GM23248 (cell line): Measurements from ENCODE around the gene OR5AC2. TPM values are rescaled to one million over a fixed set of nuclear protein-coding genes. Genes with fewer than 3 reads are reported as not detected.

ENCODE experiments used
- DNase-seq: peaks from one replicate; pipeline ENCODE4 v3.0.0-alpha.2; 2015
- H2AFZ ChIP-seq: fragments of 200-600 bp; sonication (generic); 2 replicates; pipeline ENCODE4 v1.6.1; 2016; ENCODE audit warnings: antibody characterized with exemption
- H3F3A ChIP-seq: fragments of 200-600 bp; sonication (generic); 2 replicates; pipeline ENCODE4 v1.6.1; 2016; ENCODE audit warnings: mild to moderate bottlenecking, antibody characterized with exemption, mixed run types; ENCODE audit not compliant: insufficient read depth
- H3K27ac ChIP-seq: fragments of 200-600 bp; sonication (generic); 2 replicates; pipeline ENCODE4 v1.5.1; 2016; ENCODE audit warnings: mild to moderate bottlenecking
- H3K27me3 ChIP-seq: fragments of 200-600 bp; sonication (generic); replicated peaks from 2 replicates; pipeline ENCODE4 v1.6.1; 2016; ENCODE audit warnings: mild to moderate bottlenecking; ENCODE audit not compliant: insufficient read depth
- H3K36me3 ChIP-seq: fragments of 200-600 bp; sonication (generic); 2 replicates; pipeline ENCODE4 v1.6.1; 2016; ENCODE audit warnings: low read depth, mild to moderate bottlenecking
- H3K4me1 ChIP-seq: fragments of 200-600 bp; sonication (generic); 2 replicates; pipeline ENCODE4 v1.6.1; 2016; ENCODE audit warnings: mild to moderate bottlenecking; ENCODE audit not compliant: insufficient read depth
- H3K4me2 ChIP-seq: fragments of 200-600 bp; sonication (generic); one replicate; pipeline ENCODE4 v1.6.1; 2016; ENCODE audit warnings: mild to moderate bottlenecking; ENCODE audit not compliant: unreplicated experiment
- H3K4me3 ChIP-seq: fragments of 200-600 bp; sonication (generic); 2 replicates; pipeline ENCODE4 v1.5.1; 2016; ENCODE audit warnings: mild to moderate bottlenecking
- H3K79me2 ChIP-seq: fragments of 200-600 bp; sonication (generic); 2 replicates; pipeline ENCODE4 v1.6.1; 2016; ENCODE audit warnings: mild to moderate bottlenecking; ENCODE audit not compliant: insufficient read depth
- H3K9ac ChIP-seq: fragments of 200-600 bp; sonication (generic); 2 replicates; pipeline ENCODE4 v1.6.1; 2016; ENCODE audit warnings: mild to moderate bottlenecking
- H3K9me2 ChIP-seq: fragments of 200-600 bp; sonication (generic); 2 replicates; pipeline ENCODE4 v1.6.1; 2016; ENCODE audit warnings: mixed run types, mild to moderate bottlenecking, moderate library complexity; ENCODE audit not compliant: insufficient read depth
- H3K9me3 ChIP-seq: fragments of 200-600 bp; sonication (generic); one replicate; pipeline ENCODE4 v1.6.1; 2017; ENCODE audit warnings: low read depth
- H4K20me1 ChIP-seq: fragments of 200-600 bp; sonication (generic); 2 replicates; pipeline ENCODE4 v1.6.0; 2016; ENCODE audit not compliant: insufficient read depth
- EZH2 ChIP-seq: fragments of 200-600 bp; sonication (generic); IDR thresholded peaks from 2 replicates; pipeline ENCODE4 v1.6.1; 2018; ENCODE audit warnings: antibody characterized with exemption, mild to moderate bottlenecking; ENCODE audit not compliant: insufficient read depth, poor library complexity, severe bottlenecking
- EZH2phosphoT487 ChIP-seq: fragments of 200-600 bp; sonication (generic); IDR thresholded peaks from 2 replicates; pipeline ENCODE4 v1.6.1; 2018; ENCODE audit warnings: antibody characterized with exemption, moderate library complexity, mild to moderate bottlenecking, low read depth; ENCODE audit not compliant: insufficient read depth
- WGBS, 2 experiments: methylation state at CpG; one replicate each; pipeline ENCODE4 v1.1.6; 2015 to 2017; ENCODE audit warnings: low lambda C conversion rate in 2 of 2, low coverage in 1 of 2; ENCODE audit errors: missing lambda C conversion rate in 2 of 2; 5-methylcytosine and 5-hydroxymethylcytosine counted together
- in situ Hi-C: fragments of 300-500 bp; cut with MboI; formaldehyde crosslinking; loops from 2 replicates; pipeline ENCODE4 v1.15.0; 2020
- polyA plus RNA-seq: library from polyadenylated mRNA; unstranded; fragments of >200 nt; fragmentation: Nextera tagmentation; extraction: Ambion mirVana; gene quantifications from 2 replicates; pipeline ENCODE4 v1.2.1, GENCODE V29; 2016
- total RNA-seq: library from RNA; depleted of rRNA; stranded (reverse); fragments of >200 nt; shearing (Covaris generic); gene quantifications from 2 replicates; pipeline ENCODE4 v1.2.3, GENCODE V29; 2014; rRNA removed

OR5AC2 gene, protein sequence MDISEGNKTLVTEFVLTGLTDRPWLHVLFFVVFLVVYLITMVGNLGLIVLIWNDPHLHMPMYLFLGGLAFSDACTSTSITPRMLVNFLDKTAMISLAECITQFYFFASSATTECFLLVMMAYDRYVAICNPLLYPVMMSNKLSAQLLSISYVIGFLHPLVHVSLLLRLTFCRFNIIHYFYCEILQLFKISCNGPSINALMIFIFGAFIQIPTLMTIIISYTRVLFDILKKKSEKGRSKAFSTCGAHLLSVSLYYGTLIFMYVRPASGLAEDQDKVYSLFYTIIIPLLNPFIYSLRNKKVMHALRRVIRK
- total RNA-seq = not detected in 2 replicates
- not detected in 2 replicates for polyA plus RNA-seq

DNA sequence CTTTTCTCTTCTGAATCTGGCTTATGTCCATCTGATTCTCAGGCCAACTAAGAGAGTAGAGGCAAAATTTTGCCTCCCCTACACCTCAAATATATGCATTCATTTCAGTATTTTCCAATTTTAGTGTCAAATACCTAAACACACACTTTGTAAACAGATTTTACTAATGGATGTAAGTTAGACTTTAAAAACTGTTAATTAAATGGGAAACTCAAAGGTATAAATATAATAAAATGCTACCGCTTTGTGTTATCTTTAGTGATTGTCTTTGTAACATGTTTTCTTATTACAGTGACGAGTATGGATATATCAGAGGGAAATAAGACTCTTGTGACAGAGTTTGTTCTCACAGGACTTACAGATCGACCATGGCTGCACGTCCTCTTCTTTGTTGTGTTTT lies at the start of gene OR5AC2:
Gene OR5AC2 (plus strand): TSS at position 301 of the 400 bp plus-strand sequence. CDS start 0 bp downstream, at position 301.
- H3K9me3 ChIP-seq = no peaks in the 10 kb centered on the region
- H3K4me1 ChIP-seq = no peaks in the 10 kb centered on the region
- no peaks in the 10 kb centered on the region for H3K9me2 ChIP-seq
- no peaks in the 10 kb centered on the region for H3K36me3 ChIP-seq
- no peak within 1 kb of the TSS for H3K4me2 ChIP-seq
- no peaks in the 10 kb centered on the region for H3K27me3 ChIP-seq
- TF ChIP-seq EZH2phosphoT487 (no peak), EZH2 (no peak)
- no peaks in the 10 kb centered on the region for H3K79me2 ChIP-seq
- 25 to 28% methylated on average over 4 of the region's 4 CpGs for WGBS, 2 experiments
- in situ Hi-C loops = no loop called here
- no peak within 1 kb of the TSS for H3K9ac ChIP-seq
- H4K20me1 ChIP-seq = no peaks in the 10 kb centered on the region
- no peaks in the 10 kb centered on the region for H3F3A ChIP-seq
- H2AFZ ChIP-seq = no peak within 1 kb of the TSS
- no peak within 1 kb of the TSS for H3K4me3 ChIP-seq
- DNase-seq = no peak
- no peak within 1 kb of the TSS for H3K27ac ChIP-seq

DNA sequence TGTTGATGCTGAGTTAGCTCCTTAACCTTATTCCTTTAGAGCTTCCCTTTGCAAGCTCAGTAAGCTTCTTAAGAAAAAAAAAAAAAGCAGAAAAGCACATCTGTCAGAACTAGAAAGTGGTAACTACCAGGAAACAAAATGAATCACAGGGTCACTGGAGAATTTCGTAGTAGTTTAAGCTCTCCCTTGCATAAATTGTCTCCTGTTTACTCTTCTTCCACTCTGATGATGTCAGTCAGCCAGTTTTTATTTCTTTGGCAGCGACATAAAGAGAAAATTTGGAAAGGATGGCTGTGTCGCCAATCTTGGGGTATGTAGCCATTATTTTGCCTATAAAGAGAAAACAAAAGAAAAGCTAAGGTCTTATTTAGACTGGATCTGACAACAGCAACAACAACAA lies 48.7 kb upstream of the OR5AC2 start:
- whole genome bisulfite sequencing, 2 experiments = 48 to 52% methylated on average over 3 of the region's 3 CpGs
- in situ Hi-C loops = loop anchor here (10.0 kb wide), 1 partner anchor 277 kb away; no protein-coding TSS in a partner anchor
- TF ChIP-seq EZH2phosphoT487 (no peak), EZH2 (no peak)

DNA sequence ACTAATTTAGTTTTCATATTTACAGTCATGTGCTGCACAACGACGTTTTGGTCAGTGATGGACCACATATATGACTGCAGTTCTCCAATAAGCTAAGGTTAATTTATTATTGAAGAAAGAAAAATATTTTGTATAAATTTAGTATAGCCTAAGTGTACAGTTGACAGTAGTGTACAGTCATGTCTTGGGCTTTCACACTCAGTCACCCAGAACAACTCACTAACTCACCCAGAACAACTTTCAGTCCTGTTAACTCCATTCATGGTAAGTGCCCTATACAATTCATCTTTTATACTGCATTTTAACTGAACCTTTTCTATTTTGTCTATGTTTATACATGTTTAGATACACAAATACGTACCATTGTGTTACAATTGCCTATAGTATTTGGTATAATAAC lies 48.1 kb upstream of the OR5AC2 start:
- Histone ChIP-seq H4K20me1 (no peaks in the 10 kb centered on the region), H3K4me3 (peak overlapping the region; percentile 83), H3K9me3 (no peaks in the 10 kb centered on the region), H3K27ac (no peak overlapping the region), H3K79me2 (no peaks in the 10 kb centered on the region), H3K27me3 (peaks cover 16% of the 10 kb centered on the region; the same call in 1 of the 2 replicates), H3F3A (no peaks in the 10 kb centered on the region), H3K4me2 (peak overlapping the region; percentile 96), H3K9ac (0 out of 2 replicates have a peak overlapping the region, but pooled peaks have one; percentile 63), H3K4me1 (no peaks in the 10 kb centered on the region), H2AFZ (peak overlapping the region; percentile 98), H3K36me3 (no peaks in the 10 kb centered on the region), H3K9me2 (no peaks in the 10 kb centered on the region)
- DNase-seq = no peak
- TF ChIP-seq EZH2phosphoT487 (no peak), EZH2 (no peak)
- in situ Hi-C loops = loop anchor here (10.0 kb wide), 1 partner anchor 276 kb away; no protein-coding TSS in a partner anchor
- WGBS, 2 experiments = 86 to 90% methylated on average over 3 of the region's 3 CpGs

More for the DNA sequence above, 48.7 kb upstream of the OR5AC2 start:
- H3K9me2 ChIP-seq = no peaks in the 10 kb centered on the region
- H3K9ac ChIP-seq = no peak overlapping the region
- no peak overlapping the region for H3K27ac ChIP-seq
- DNase-seq = peak; percentile 4
- H3K36me3 ChIP-seq = no peaks in the 10 kb centered on the region
- H3K4me1 ChIP-seq = no peaks in the 10 kb centered on the region
- H3K9me3 ChIP-seq = no peaks in the 10 kb centered on the region
- H3K79me2 ChIP-seq = no peaks in the 10 kb centered on the region
- H2AFZ ChIP-seq = no peak overlapping the region
- H3K4me2 ChIP-seq = no peak overlapping the region
- H3F3A ChIP-seq = no peaks in the 10 kb centered on the region
- H4K20me1 ChIP-seq = no peaks in the 10 kb centered on the region
- no peak overlapping the region for H3K4me3 ChIP-seq
- H3K27me3 ChIP-seq = peaks cover 22% of the 10 kb centered on the region; the same call in 1 of the 2 replicates

DNA sequence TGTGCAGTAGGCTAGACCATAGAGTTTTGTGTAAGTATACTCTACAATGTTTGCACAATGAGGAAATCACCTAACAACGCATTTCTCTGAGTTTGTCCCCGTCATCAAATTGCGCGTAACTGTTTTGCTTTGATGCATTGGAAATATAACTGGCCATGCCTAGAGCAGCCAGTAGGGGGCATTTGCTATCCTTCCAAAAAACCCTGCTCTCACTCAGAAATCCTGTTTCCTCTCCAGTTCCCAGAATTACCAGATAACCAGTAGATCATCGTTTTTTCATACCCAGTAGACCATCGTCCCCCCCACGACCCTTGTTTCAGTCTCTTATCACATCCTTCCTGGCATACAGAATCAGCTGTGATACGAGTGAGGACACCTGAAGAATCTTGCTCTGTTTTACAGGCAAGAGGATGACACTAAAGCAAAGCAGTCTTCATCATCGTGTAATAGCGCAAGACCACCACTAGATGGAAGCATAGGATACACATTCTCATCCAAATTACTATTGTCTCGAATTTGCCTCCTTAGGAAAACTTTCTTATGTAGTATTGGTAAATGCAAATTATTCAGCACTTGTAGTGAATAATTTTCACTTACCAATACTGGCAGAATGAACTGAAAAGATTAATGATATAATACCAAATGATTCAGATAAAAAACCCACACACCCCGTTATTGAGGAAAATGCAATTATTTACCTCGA lies 47.5 kb upstream of the OR5AC2 start:
- no peaks in the 10 kb centered on the region for H3K79me2 ChIP-seq
- no peak overlapping the region for H3K27ac ChIP-seq
- peak overlapping the region; percentile 98 for H2AFZ ChIP-seq
- no peak for TF ChIP-seq EZH2
- TF ChIP-seq EZH2phosphoT487 = no peak
- H3K9me2 ChIP-seq = no peaks in the 10 kb centered on the region
- in situ Hi-C loops = loop anchor here (10.0 kb wide), 2 partner anchors 275 to 295 kb away; no protein-coding TSS in a partner anchor
- DNase-seq = peak; percentile 83
- H3K27me3 ChIP-seq = 0 out of 2 replicates have a peak, but pooled peaks cover 12% of the 10 kb centered on the region
- peak overlapping the region; percentile 96 for H3K4me2 ChIP-seq
- H4K20me1 ChIP-seq = no peaks in the 10 kb centered on the region
- peak overlapping the region; percentile 83 for H3K4me3 ChIP-seq
- no peaks in the 10 kb centered on the region for H3F3A ChIP-seq
- peak overlapping the region; percentile 63 for H3K9ac ChIP-seq
- no peaks in the 10 kb centered on the region for H3K4me1 ChIP-seq
- no peaks in the 10 kb centered on the region for H3K9me3 ChIP-seq
- H3K36me3 ChIP-seq = no peaks in the 10 kb centered on the region
- 9 to 10% methylated on average over 13 of the region's 13 CpGs for WGBS, 2 experiments
